Stimulated activated memory B cell treated with anti-CD40 and anti-IgM and Interleukin-4, amounts not matched to agents 10 μg/mL and 1 μg/mL and 100 μg/mL, for 72 hours (primary cell): ENCODE data around the gene SLC6A18.

Experiments
- ATAC-seq: fragments of 150-1000 bp; cut with Tn5 transposase; 2 replicates; pipeline ENCODE4 v1.10.0; 2021
- H3K27ac Mint-ChIP-seq: one replicate; pipeline ENCODE4 v1.8.0; 2022; ENCODE audit warnings: mild to moderate bottlenecking, mixed read lengths
- H3K27me3 Mint-ChIP-seq: one replicate; pipeline ENCODE4 v1.8.0; 2022; ENCODE audit warnings: mixed read lengths
- H3K36me3 Mint-ChIP-seq: one replicate; pipeline ENCODE4 v1.8.0; 2022; ENCODE audit warnings: mixed read lengths
- H3K4me1 Mint-ChIP-seq: one replicate; pipeline ENCODE4 v1.8.0; 2022; ENCODE audit warnings: mixed read lengths
- H3K4me3 Mint-ChIP-seq: one replicate; pipeline ENCODE4 v1.8.0; 2022; ENCODE audit warnings: mild to moderate bottlenecking, moderate library complexity, mixed read lengths
- H3K9me3 Mint-ChIP-seq: one replicate; pipeline ENCODE4 v1.8.0; 2022; ENCODE audit warnings: mixed read lengths

SLC6A18 gene

GRCh38 chr5:1215320-1216096 lies 9.7 kb upstream of the SLC6A18 start:
- peaks cover 9% of the 10 kb centered on the region for H3K9me3 Mint-ChIP-seq
- no peak for ATAC-seq
- no peaks in the 10 kb centered on the region for H3K4me1 Mint-ChIP-seq
- no peaks in the 10 kb centered on the region for H3K36me3 Mint-ChIP-seq
- no peak overlapping the region for H3K4me3 Mint-ChIP-seq
- H3K27ac Mint-ChIP-seq: no peak overlapping the region
- H3K27me3 Mint-ChIP-seq: peaks cover 48% of the 10 kb centered on the region

- H3K27me3 Mint-ChIP-seq: peaks cover 50% of the 10 kb centered on the region
- no peaks in the 10 kb centered on the region for H3K4me1 Mint-ChIP-seq
- peaks cover 7% of the 10 kb centered on the region for H3K9me3 Mint-ChIP-seq
- no peaks in the 10 kb centered on the region for H3K36me3 Mint-ChIP-seq
- H3K4me3 Mint-ChIP-seq: no peak overlapping the region
- no peak for ATAC-seq
- no peak overlapping the region for H3K27ac Mint-ChIP-seq
These were observed 8.8 kb upstream of the SLC6A18 start for GRCh38 chr5:1216211-1216917.

- Mint-ChIP-seq H3K27me3 (peaks cover 50% of the 10 kb centered on the region), H3K27ac (no peak overlapping the region)
These were observed 8.3 kb upstream of the SLC6A18 start for GRCh38 chr5:1216918-1217295.

GRCh38 chr5:1217596-1218206 lies 7.5 kb upstream of the SLC6A18 start:
- H3K9me3 Mint-ChIP-seq: peaks cover 10% of the 10 kb centered on the region
- H3K4me1 Mint-ChIP-seq: no peaks in the 10 kb centered on the region
- H3K4me3 Mint-ChIP-seq: no peak overlapping the region
- H3K27me3 Mint-ChIP-seq: peaks cover 50% of the 10 kb centered on the region
- no peaks in the 10 kb centered on the region for H3K36me3 Mint-ChIP-seq
- H3K27ac Mint-ChIP-seq: no peak overlapping the region
- no peak for ATAC-seq

More at GRCh38 chr5:1216918-1217295, 8.3 kb upstream of the SLC6A18 start:
- Mint-ChIP-seq H3K36me3 (no peaks in the 10 kb centered on the region), H3K9me3 (peaks cover 4% of the 10 kb centered on the region), H3K4me3 (no peak overlapping the region), H3K4me1 (no peaks in the 10 kb centered on the region)
- ATAC-seq: no peak

- peaks cover 10% of the 10 kb centered on the region for H3K9me3 Mint-ChIP-seq
- no peak overlapping the region for H3K4me3 Mint-ChIP-seq
- H3K4me1 Mint-ChIP-seq: no peaks in the 10 kb centered on the region
- ATAC-seq: no peak
- no peaks in the 10 kb centered on the region for H3K36me3 Mint-ChIP-seq
- peaks cover 50% of the 10 kb centered on the region for H3K27me3 Mint-ChIP-seq
- H3K27ac Mint-ChIP-seq: no peak overlapping the region
These were observed 6.7 kb upstream of the SLC6A18 start for GRCh38 chr5:1218351-1219080.

GRCh38 chr5:1219098-1219767 lies 5.9 kb upstream of the SLC6A18 start:
- H3K27me3 Mint-ChIP-seq: peaks cover 48% of the 10 kb centered on the region
- no peak overlapping the region for H3K4me3 Mint-ChIP-seq
- H3K27ac Mint-ChIP-seq: no peak overlapping the region
- H3K9me3 Mint-ChIP-seq: peaks cover 10% of the 10 kb centered on the region
- ATAC-seq: no peak
- no peaks in the 10 kb centered on the region for H3K36me3 Mint-ChIP-seq
- H3K4me1 Mint-ChIP-seq: no peaks in the 10 kb centered on the region

- peak; percentile 26 for ATAC-seq
- Mint-ChIP-seq H3K9me3 (peaks cover 10% of the 10 kb centered on the region), H3K27ac (no peak overlapping the region), H3K27me3 (peaks cover 43% of the 10 kb centered on the region), H3K4me1 (no peaks in the 10 kb centered on the region), H3K4me3 (no peak overlapping the region), H3K36me3 (no peaks in the 10 kb centered on the region)
These were observed 5.4 kb upstream of the SLC6A18 start for GRCh38 chr5:1219768-1220100.

- Mint-ChIP-seq H3K36me3 (no peaks in the 10 kb centered on the region), H3K9me3 (peaks cover 10% of the 10 kb centered on the region), H3K4me1 (no peaks in the 10 kb centered on the region), H3K4me3 (no peak overlapping the region), H3K27me3 (peaks cover 37% of the 10 kb centered on the region), H3K27ac (no peak overlapping the region)
- no peak for ATAC-seq
These were observed 4.8 kb upstream of the SLC6A18 start for GRCh38 chr5:1220351-1220750.

GRCh38 chr5:1220831-1221230 lies 4.3 kb upstream of the SLC6A18 start:
- no peak overlapping the region for H3K27ac Mint-ChIP-seq
- peaks cover 8% of the 10 kb centered on the region for H3K9me3 Mint-ChIP-seq
- H3K4me1 Mint-ChIP-seq: no peaks in the 10 kb centered on the region
- H3K4me3 Mint-ChIP-seq: no peak overlapping the region
- H3K27me3 Mint-ChIP-seq: peaks cover 35% of the 10 kb centered on the region
- no peaks in the 10 kb centered on the region for H3K36me3 Mint-ChIP-seq
- no peak for ATAC-seq

GRCh38 chr5:1221721-1222120 lies 3.5 kb upstream of the SLC6A18 start:
- ATAC-seq: no peak
- H3K27ac Mint-ChIP-seq: no peak overlapping the region
- H3K9me3 Mint-ChIP-seq: peaks cover 6% of the 10 kb centered on the region
- H3K4me3 Mint-ChIP-seq: no peak overlapping the region
- no peaks in the 10 kb centered on the region for H3K4me1 Mint-ChIP-seq
- no peaks in the 10 kb centered on the region for H3K36me3 Mint-ChIP-seq
- H3K27me3 Mint-ChIP-seq: peaks cover 37% of the 10 kb centered on the region

- H3K36me3 Mint-ChIP-seq: no peaks in the 10 kb centered on the region
- no peak overlapping the region for H3K4me3 Mint-ChIP-seq
- no peak overlapping the region for H3K27ac Mint-ChIP-seq
- ATAC-seq: no peak
- peaks cover 40% of the 10 kb centered on the region for H3K27me3 Mint-ChIP-seq
- no peaks in the 10 kb centered on the region for H3K4me1 Mint-ChIP-seq
- H3K9me3 Mint-ChIP-seq: peaks cover 6% of the 10 kb centered on the region
These were observed 3.0 kb upstream of the SLC6A18 start for GRCh38 chr5:1222147-1222546.

- Mint-ChIP-seq H3K4me1 (no peaks in the 10 kb centered on the region), H3K4me3 (no peak overlapping the region), H3K27ac (no peak overlapping the region), H3K9me3 (peaks cover 6% of the 10 kb centered on the region), H3K27me3 (peaks cover 45% of the 10 kb centered on the region), H3K36me3 (no peaks in the 10 kb centered on the region)
- no peak for ATAC-seq
These were observed 2.4 kb upstream of the SLC6A18 start for GRCh38 chr5:1222621-1223277.

GRCh38 chr5:1223278-1223670 lies 1.9 kb upstream of the SLC6A18 start:
- H3K36me3 Mint-ChIP-seq: no peaks in the 10 kb centered on the region
- H3K9me3 Mint-ChIP-seq: peaks cover 6% of the 10 kb centered on the region
- no peak overlapping the region for H3K4me3 Mint-ChIP-seq
- H3K27ac Mint-ChIP-seq: no peak overlapping the region
- peaks cover 45% of the 10 kb centered on the region for H3K27me3 Mint-ChIP-seq
- H3K4me1 Mint-ChIP-seq: no peaks in the 10 kb centered on the region
- no peak for ATAC-seq

- no peaks in the 10 kb centered on the region for H3K4me1 Mint-ChIP-seq
- H3K27me3 Mint-ChIP-seq: peaks cover 45% of the 10 kb centered on the region
- peaks cover 6% of the 10 kb centered on the region for H3K9me3 Mint-ChIP-seq
- H3K36me3 Mint-ChIP-seq: no peaks in the 10 kb centered on the region
- no peak for ATAC-seq
- no peak overlapping the region for H3K27ac Mint-ChIP-seq
- no peak overlapping the region for H3K4me3 Mint-ChIP-seq
These were observed 550 bp upstream of the SLC6A18 start for GRCh38 chr5:1224631-1225030.
